CD4-positive, alpha-beta T cell treated with Interleukin-15 for 1 hour (primary cell): ENCODE measurements around the gene PNMA8B.

ENCODE experiments used
- DNase-seq: peaks from one replicate; pipeline ENCODE4 v3.0.0-alpha.2; 2020

PNMA8B gene

DNA sequence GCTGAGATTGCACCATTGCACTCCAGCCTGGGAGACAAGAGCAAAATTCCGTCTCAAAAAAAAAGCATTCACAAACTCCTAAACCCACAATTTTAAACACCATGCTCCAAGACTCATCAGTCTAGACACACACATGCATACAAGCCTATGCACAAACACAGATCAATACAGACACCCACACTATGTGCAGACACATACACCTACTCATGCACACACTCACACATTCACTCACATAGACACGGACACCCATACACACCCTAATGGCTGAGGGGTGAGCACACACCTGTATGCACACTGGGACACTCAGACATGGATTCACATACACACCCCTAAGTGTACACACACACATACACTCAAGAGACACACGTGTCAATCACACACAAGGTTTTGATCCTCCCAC lies 9.3 kb downstream of the PNMA8B start:
- no peak for DNase-seq

DNA sequence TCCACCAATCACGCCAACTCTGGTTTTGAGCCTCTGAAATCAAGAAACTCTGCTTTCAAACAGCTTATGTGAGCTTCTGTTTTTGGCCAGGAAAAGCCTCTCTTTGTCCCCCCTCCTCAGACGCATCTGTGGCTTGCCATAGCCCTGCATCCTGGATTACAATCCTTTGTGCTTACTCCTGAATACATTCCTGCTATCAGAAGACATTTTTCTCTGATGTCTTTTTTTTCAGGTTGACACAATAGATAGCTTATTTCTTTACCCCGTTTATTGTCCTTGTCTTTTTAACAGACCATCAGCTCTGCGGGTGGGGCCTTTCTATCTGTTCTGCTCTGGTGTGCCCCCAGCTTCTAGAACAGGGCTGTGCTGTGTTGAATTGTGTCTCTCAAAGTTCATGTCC lies 11.0 kb downstream of the PNMA8B start:
- DNase-seq: no peak

GRCh38 chr19:46482631-46483030 lies 13.0 kb downstream of the PNMA8B start:
- no peak for DNase-seq

- no peak for DNase-seq
These were observed 13.7 kb downstream of the PNMA8B start for GRCh38 chr19:46481947-46482346.

GRCh38 chr19:46481223-46481848 lies 14.3 kb downstream of the PNMA8B start:
- no peak for DNase-seq

- DNase-seq: no peak
These were observed 15.3 kb downstream of the PNMA8B start for GRCh38 chr19:46480415-46480814.

GRCh38 chr19:46478356-46478986 lies 17.2 kb downstream of the PNMA8B start:
- DNase-seq: peak; percentile 24

- DNase-seq: no peak
These were observed 19.7 kb downstream of the PNMA8B start for GRCh38 chr19:46475986-46476385.

DNA sequence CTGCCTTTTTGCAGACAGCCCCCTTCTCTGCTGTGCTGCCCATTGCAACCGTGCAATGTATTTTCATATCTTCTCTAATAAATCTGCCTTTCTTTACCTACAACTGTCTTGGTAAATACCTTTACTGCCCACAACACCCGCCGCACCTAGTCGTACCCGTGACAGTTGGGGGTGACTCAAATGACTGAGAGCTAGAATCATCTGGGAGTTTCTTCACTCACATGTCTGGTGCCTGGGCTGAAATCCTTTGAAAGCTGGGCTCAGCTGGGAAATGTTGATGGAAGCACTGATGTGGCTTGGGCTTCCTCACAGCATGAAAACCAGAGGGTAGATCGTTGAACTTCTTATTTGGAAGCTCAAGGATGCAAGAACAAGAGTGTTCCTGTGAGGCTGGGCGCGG lies 21.5 kb downstream of the PNMA8B start:
- no peak for DNase-seq

DNA sequence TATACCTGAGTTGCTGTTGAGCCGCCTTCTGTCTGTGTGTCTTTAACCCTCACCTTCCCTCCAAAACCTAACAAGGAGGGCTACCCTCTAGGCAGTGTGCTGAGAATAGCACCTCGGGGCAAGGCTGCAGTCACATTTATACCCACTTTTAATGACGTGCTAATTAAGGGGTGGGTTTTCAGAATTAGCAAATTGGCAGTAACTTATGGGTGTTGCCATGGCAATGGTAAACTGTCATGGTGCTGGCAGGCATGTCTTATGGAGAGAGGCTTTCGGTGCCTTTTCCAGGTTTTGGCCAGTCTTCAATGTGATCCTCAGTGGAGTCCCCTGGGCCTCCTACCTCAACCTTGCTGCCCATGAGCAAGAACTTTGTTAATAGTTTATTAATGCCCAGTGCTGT lies 23.1 kb downstream of the PNMA8B start:
- DNase-seq: no peak

DNA sequence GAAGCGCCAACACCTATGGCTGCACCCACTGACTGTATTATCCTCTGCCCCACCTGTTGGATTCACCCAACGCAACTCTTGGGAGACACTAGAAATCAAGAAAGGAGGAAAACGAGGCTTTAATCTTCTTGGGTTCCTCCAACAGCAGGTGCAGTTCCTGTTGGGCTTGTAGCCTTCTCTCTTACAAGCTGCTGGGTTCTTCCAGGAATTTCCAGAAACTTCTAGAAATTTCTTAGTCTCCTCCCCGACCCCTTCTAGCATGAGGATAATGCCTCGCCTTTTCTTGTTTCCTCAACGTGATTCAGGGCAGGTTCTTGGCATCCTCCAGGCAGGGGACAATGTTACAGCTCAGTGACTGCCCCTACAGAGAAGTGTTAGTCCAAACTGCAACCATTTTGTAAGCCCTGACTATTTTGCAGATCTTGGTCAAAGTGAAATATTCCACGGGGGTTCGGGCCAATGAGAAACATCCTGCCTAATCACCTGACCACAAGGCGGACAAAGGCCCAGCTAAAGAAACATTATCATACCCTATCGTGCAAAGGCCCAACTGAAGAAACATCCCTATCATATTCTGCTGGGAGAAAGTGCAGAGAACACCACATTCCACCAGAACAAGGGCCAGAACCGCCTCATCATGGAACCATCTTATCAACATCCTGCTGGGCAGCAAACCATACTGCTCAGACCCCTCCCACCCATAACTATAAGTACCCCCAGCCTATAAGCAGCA lies 23.7 kb downstream of the PNMA8B start:
- DNase-seq: no peak

GRCh38 chr19:46471116-46471733 lies 24.4 kb downstream of the PNMA8B start, which contains the start of gene PNMA8A:
PNMA8A (minus strand) TSS chr19:46471563; CDS start chr19:46471035, 528 bp downstream.
- DNase-seq: peak; percentile 33

GRCh38 chr19:46470376-46470775 lies 25.3 kb downstream of the PNMA8B start:
- no peak for DNase-seq

- no peak for DNase-seq
These were observed 26.0 kb downstream of the PNMA8B start for GRCh38 chr19:46469541-46470185.

DNA sequence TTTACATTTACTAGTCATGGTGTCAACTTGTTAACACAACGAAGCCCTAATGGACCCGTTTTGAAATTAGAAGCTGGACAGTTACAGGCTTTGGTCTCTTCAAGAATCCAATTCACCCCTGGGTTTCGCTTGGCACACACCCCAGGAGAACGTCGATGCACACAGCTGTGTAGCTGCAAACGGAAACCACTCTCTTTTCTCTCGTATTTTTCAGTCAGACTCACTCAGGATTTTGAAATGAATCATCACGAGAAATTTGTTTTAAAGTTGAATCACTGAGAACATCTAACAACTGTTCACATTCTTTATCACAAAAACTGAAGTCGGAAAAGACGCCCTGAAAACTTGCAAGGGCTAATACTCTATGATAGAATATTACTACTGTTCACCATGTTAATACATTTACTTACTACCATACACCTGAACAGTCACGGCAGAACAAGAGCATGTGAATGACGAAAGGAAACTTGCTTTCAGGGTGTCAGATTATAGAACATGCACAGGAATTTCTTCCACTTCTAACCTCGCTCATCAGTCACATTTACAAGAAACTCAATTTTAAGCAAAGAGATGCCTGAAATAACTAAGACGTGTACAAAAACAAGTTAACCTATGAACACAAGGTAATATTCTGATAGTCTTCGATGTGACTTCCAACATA lies 29.0 kb downstream of the PNMA8B start:
- DNase-seq: no peak

- no peak for DNase-seq
These were observed 32.2 kb downstream of the PNMA8B start for GRCh38 chr19:46463516-46463915.

DNA sequence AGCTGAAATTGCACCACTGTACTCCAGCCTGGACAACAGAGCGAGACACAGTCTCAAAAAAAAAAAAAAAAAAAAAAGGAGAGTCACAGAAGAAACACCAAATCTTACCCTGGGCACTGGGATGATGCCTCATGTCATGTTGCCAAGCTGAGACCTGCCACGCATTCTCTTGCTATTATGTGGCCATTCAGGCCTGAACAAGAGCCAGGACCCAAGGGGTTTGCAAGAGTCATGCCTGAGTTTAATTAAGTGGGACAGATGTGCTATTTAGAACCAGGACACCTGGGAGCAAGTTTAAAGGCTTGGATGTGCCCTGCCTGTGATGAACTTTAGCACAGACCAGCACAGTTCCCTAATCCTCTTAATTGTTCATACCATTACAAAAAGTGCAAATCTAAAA lies 34.1 kb downstream of the PNMA8B start:
- DNase-seq: no peak

GRCh38 chr19:46460981-46461380 lies 34.7 kb downstream of the PNMA8B start:
- DNase-seq: no peak

DNA sequence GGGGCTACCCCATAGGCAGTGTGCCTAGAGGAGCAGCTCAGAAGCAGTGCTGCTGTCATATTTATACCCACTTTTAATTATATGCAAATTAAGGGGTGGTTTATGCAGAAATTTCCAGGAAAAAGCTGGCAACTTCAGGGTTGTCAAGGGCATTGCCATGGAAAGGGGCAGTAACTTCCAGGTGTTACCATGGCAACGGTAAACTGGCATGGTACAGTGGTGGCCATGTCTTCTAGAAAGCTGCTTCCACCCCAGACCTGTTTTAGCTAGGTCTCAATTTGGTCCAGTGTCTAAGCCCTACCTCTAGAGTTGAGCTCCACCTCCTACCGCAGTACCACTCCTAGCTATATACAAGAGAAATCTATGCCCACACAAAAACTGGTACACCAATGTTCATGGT lies 35.6 kb downstream of the PNMA8B start:
- DNase-seq: no peak

GRCh38 chr19:46456930-46457329 lies 38.7 kb downstream of the PNMA8B start:
- DNase-seq: no peak

- no peak for DNase-seq
These were observed 41.4 kb downstream of the PNMA8B start for GRCh38 chr19:46454244-46454643.

DNA sequence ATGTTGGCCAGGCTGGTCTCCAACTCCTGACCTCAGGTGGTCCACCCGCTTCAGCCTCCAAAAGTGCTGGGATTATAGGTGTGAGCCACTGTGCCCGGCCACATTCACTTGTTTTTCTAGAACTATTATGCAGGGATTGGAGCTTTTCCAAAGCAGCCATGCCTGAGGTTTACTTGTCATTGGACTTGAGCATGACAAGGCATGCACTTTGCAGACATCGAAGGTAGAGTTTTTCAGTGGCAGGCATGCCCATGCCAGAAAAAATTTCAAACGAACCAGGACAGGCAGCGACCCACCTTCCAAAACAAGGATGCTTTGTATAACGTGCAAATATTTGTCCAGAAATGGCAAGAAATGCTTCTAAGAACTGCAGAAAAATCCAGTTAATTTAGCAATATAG lies 42.0 kb downstream of the PNMA8B start:
- DNase-seq: no peak

GRCh38 chr19:46452186-46452585 lies 43.5 kb downstream of the PNMA8B start:
- no peak for DNase-seq
